Measurements from ENCODE around the gene MRPL40.

DNA sequence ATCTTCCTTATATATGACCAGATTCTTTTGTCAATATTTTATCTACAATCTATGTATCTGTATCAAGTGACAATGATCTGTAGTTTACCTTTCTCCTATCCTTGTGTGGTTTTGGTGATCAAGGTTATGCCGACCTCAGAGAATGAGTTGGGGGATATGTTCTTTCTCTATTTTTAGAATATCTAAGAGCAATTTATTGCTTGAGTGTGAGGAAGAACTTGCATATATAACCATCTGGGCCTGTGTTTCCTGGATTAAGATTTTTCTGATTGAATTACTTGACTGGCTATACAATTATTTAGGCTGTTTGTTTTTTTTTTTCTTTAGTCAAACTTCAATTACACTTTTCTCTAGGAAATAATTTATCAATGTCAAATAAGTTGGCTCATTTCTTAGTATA is 29.2 kb downstream of the MRPL40 start:
- TF ChIP-seq EP300 (IDR thresholded peaks at IDR 0.05) (no peak), CTCF (IDR thresholded peaks at IDR 0.05) (no peak)
